A673 (cell line): ENCODE data around the gene CCDC154. TPM values are rescaled to one million over a fixed set of nuclear protein-coding genes. Genes with fewer than 3 reads are reported as not detected.

Source experiments
- BruUV-seq: library from RNA; stranded (reverse); fragments of 400-500 nt; replicated peaks from 2 replicates; lab custom pipeline; 2021; lab: Mats Ljungman, UMichigan
- CTCF ChIA-PET: fragments of 300-600 bp; sonication (Branson Sonifier 250); formaldehyde crosslinking; loops from one replicate; lab custom pipeline; 2022; ENCODE audit warnings: antibody characterized with exemption; lab: Charles Lee
- POLR2A ChIA-PET: fragments of 300-600 bp; sonication (Branson Sonifier 250); formaldehyde crosslinking; loops from one replicate; lab custom pipeline; 2022; ENCODE audit warnings: antibody characterized with exemption; ENCODE audit not compliant: low non-redundant PET; lab: Charles Lee
- DNase-seq: peaks from one replicate; pipeline ENCODE4 v3.0.0-alpha.2; 2015; ENCODE audit warnings: low spot score
- H3K27ac ChIP-seq: fragments of 200-600 bp; sonication (generic); 2 replicates; pipeline ENCODE4 v1.5.1; 2016; ENCODE audit warnings: mixed run types, low read depth, mild to moderate bottlenecking, mixed read lengths, antibody characterized with exemption, low read length; ENCODE audit not compliant: poor library complexity, severe bottlenecking
- H3K27me3 ChIP-seq: fragments of 200-600 bp; sonication (generic); replicated peaks from 2 replicates; pipeline ENCODE4 v1.6.1; 2017; ENCODE audit warnings: mixed run types, low read depth, mild to moderate bottlenecking, mixed read lengths, antibody characterized with exemption, low read length; ENCODE audit not compliant: insufficient read depth, poor library complexity
- H3K36me3 ChIP-seq: fragments of 200-600 bp; sonication (generic); 2 replicates; pipeline ENCODE4 v1.6.1; 2016; ENCODE audit warnings: mixed run types, mild to moderate bottlenecking, mixed read lengths, antibody characterized with exemption, low read length; ENCODE audit not compliant: insufficient read depth, poor library complexity, severe bottlenecking
- H3K4me1 ChIP-seq: fragments of 200-600 bp; sonication (generic); 2 replicates; pipeline ENCODE4 v1.6.1; 2017; ENCODE audit warnings: mixed run types, mild to moderate bottlenecking, mixed read lengths, antibody characterized with exemption, low read length; ENCODE audit not compliant: insufficient read depth, poor library complexity, severe bottlenecking
- H3K4me3 ChIP-seq: fragments of 200-600 bp; sonication (generic); 2 replicates; pipeline ENCODE4 v1.5.1; 2016; ENCODE audit warnings: low read depth, mixed run types, mild to moderate bottlenecking, mixed read lengths, low read length; ENCODE audit not compliant: poor library complexity, severe bottlenecking
- H3K9me3 ChIP-seq: fragments of 200-600 bp; sonication (generic); 2 replicates; pipeline ENCODE4 v1.6.1; 2016; ENCODE audit warnings: mixed run types, low read depth, mild to moderate bottlenecking, mixed read lengths, antibody characterized with exemption, low read length; ENCODE audit not compliant: poor library complexity, severe bottlenecking
- CTCF ChIP-seq: fragments of 300-800, 200-600 bp; sonication (generic); conservative IDR thresholded peaks from 2 replicates; pipeline ENCODE4 v1.5.1; 2017; ENCODE audit warnings: low read depth, mild to moderate bottlenecking, antibody characterized with exemption, low read length, moderate library complexity, mixed read lengths
- EZH2 ChIP-seq: fragments of 200-600 bp; sonication (generic); IDR thresholded peaks from 2 replicates; pipeline ENCODE4 v1.6.1; 2017; ENCODE audit warnings: borderline replicate concordance, low read depth, mild to moderate bottlenecking, mixed read lengths, antibody characterized with exemption, low read length; ENCODE audit not compliant: poor library complexity, severe bottlenecking
- intact Hi-C: fragments of 100-400 bp; cut with micrococcal nuclease; formaldehyde crosslinking; loops from one replicate; pipeline ENCODE4 v1.10.0; 2022; ENCODE audit not compliant: unreplicated experiment
- total RNA-seq: library from RNA; stranded (reverse); gene quantifications from 2 replicates; pipeline ENCODE4 v1.2.3, GENCODE V29; 2021

CCDC154 gene
- total RNA-seq, 1 experiment from 2014 or later, result 1.2 TPM

GRCh38 chr16:1454561-1454960 lies 10.2 kb upstream of the CCDC154 start:
- CTCF ChIA-PET, result no interaction called here
- TF ChIP-seq EZH2, result no peak
- TF ChIP-seq CTCF, result no peak
- POLR2A ChIA-PET, result no interaction called here
- no peak for DNase-seq
- Histone ChIP-seq H3K36me3 (peaks cover 6% of the 10 kb centered on the region), H3K4me1 (no peaks in the 10 kb centered on the region), H3K4me3 (no peak overlapping the region), H3K27ac (no peak overlapping the region), H3K27me3 (no peaks in the 10 kb centered on the region), H3K9me3 (no peaks in the 10 kb centered on the region)
- BruUV-seq, result no TSS peak
- intact Hi-C loops, result no loop called here

GRCh38 chr16:1453316-1453715 lies 9.0 kb upstream of the CCDC154 start:
- H3K27me3 ChIP-seq, result no peaks in the 10 kb centered on the region
- H3K36me3 ChIP-seq, result peaks cover 6% of the 10 kb centered on the region
- POLR2A ChIA-PET, result no interaction called here
- H3K4me3 ChIP-seq, result no peak overlapping the region
- no TSS peak for BruUV-seq
- H3K4me1 ChIP-seq, result no peaks in the 10 kb centered on the region
- intact Hi-C loops, result no loop called here
- H3K9me3 ChIP-seq, result no peaks in the 10 kb centered on the region
- CTCF ChIA-PET, result no interaction called here
- no peak for TF ChIP-seq EZH2
- no peak for TF ChIP-seq CTCF
- no peak overlapping the region for H3K27ac ChIP-seq
- no peak for DNase-seq

- POLR2A ChIA-PET, result no interaction called here
- Histone ChIP-seq H3K4me3 (no peak overlapping the region), H3K27me3 (no peaks in the 10 kb centered on the region), H3K36me3 (peaks cover 6% of the 10 kb centered on the region), H3K9me3 (no peaks in the 10 kb centered on the region), H3K27ac (no peak overlapping the region), H3K4me1 (no peaks in the 10 kb centered on the region)
- intact Hi-C loops, result no loop called here
- no peak for DNase-seq
- TF ChIP-seq EZH2 (no peak), CTCF (no peak)
- CTCF ChIA-PET, result no interaction called here
- no TSS peak for BruUV-seq
Measured at GRCh38 chr16:1452530-1452929, 8.2 kb upstream of the CCDC154 start.
